ENCODE results near the gene ACRV1.
A peak's percentile ranks its signal among the peaks of the same experiment; 100 is the strongest.

Gene ACRV1

DNA sequence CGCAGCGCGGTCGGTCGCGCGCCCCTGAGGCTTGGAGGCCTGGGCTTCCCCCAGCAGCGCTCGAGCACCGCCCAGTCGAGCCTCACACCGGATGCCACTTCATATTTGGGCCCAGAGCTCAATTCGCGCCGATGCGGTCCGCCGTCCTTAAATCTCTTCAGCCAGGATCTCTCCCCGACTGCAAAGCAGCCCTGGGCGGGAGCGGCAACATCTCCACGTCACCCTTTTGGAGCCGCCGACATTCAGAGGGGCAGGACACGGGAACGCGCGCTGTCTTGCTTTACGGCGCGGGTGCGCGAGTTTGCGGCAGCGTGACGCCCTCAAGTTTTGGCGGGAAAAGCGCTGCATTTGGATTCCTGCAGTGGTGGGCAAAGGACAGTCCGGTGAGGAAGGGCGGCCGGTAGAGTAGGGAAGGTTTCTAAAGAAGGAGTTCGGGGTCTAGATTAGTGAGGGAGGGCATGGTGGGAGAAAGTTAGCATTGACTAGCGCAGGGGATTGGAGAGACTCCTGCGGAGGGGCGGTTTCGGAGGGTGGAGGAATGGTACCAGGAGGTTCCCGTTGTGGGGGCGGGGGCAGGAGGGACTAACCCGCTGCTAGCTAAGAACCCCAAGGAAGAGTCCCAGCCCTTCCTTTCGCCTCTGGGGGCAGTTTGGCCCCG is 54.9 kb downstream of the ACRV1 start (continued):
- TF ChIP-seq ZNF843 (tag by site-specific recombination; IDR thresholded peaks at IDR 0.05) (peak; percentile 72), ZNF621 (tag by site-specific recombination; IDR thresholded peaks at IDR 0.05) (no peak), MZF1 (tag by site-specific recombination; IDR thresholded peaks at IDR 0.05; ENCODE audit: borderline replicate concordance) (no peak), ZNF521 (tag by site-specific recombination; IDR thresholded peaks at IDR 0.05) (no peak), ZNF423 (tag by site-specific recombination; IDR thresholded peaks at IDR 0.05) (no peak), ZNF221 (tag by site-specific recombination; IDR thresholded peaks at IDR 0.05; ENCODE audit: borderline replicate concordance) (no peak), ZNF792 (tag by site-specific recombination; IDR thresholded peaks at IDR 0.05) (no peak), ZNF558 (tag by site-specific recombination; IDR thresholded peaks at IDR 0.05) (peak; percentile 52), ZNF354C (tag by site-specific recombination; IDR thresholded peaks at IDR 0.05; ENCODE audit: borderline replicate concordance, low read depth) (no peak), ZNF16 (tag by site-specific recombination; IDR thresholded peaks at IDR 0.05; ENCODE audit: low read depth) (no peak), ZNF76 (tag by site-specific recombination; IDR thresholded peaks at IDR 0.05; ENCODE audit: borderline replicate concordance, low read depth) (peak; percentile 88), YY1 (tag by site-specific recombination; IDR thresholded peaks at IDR 0.05) (peak; percentile 67), ZEB2 (tag by site-specific recombination; IDR thresholded peaks at IDR 0.05) (peak; percentile 87), SCRT2 (tag by site-specific recombination; IDR thresholded peaks at IDR 0.05) (no peak), ZFHX2 (tag by site-specific recombination; conservative IDR thresholded peaks at IDR 0.05) (peak; percentile 86), ZNF248 (tag by site-specific recombination; IDR thresholded peaks at IDR 0.05) (no peak), ZNF548 (tag by site-specific recombination; IDR thresholded peaks at IDR 0.05) (0 out of 2 replicates have a peak, but pooled peaks have one; percentile 47), ZNF600 (tag by site-specific recombination; IDR thresholded peaks at IDR 0.05) (peak; percentile 78), KLF1 (tag by site-specific recombination; IDR thresholded peaks at IDR 0.05) (peak; percentile 77), SP2 (tag by site-specific recombination; IDR thresholded peaks at IDR 0.05) (peak; percentile 89)
- TF ChIP-seq, protein P1, sequence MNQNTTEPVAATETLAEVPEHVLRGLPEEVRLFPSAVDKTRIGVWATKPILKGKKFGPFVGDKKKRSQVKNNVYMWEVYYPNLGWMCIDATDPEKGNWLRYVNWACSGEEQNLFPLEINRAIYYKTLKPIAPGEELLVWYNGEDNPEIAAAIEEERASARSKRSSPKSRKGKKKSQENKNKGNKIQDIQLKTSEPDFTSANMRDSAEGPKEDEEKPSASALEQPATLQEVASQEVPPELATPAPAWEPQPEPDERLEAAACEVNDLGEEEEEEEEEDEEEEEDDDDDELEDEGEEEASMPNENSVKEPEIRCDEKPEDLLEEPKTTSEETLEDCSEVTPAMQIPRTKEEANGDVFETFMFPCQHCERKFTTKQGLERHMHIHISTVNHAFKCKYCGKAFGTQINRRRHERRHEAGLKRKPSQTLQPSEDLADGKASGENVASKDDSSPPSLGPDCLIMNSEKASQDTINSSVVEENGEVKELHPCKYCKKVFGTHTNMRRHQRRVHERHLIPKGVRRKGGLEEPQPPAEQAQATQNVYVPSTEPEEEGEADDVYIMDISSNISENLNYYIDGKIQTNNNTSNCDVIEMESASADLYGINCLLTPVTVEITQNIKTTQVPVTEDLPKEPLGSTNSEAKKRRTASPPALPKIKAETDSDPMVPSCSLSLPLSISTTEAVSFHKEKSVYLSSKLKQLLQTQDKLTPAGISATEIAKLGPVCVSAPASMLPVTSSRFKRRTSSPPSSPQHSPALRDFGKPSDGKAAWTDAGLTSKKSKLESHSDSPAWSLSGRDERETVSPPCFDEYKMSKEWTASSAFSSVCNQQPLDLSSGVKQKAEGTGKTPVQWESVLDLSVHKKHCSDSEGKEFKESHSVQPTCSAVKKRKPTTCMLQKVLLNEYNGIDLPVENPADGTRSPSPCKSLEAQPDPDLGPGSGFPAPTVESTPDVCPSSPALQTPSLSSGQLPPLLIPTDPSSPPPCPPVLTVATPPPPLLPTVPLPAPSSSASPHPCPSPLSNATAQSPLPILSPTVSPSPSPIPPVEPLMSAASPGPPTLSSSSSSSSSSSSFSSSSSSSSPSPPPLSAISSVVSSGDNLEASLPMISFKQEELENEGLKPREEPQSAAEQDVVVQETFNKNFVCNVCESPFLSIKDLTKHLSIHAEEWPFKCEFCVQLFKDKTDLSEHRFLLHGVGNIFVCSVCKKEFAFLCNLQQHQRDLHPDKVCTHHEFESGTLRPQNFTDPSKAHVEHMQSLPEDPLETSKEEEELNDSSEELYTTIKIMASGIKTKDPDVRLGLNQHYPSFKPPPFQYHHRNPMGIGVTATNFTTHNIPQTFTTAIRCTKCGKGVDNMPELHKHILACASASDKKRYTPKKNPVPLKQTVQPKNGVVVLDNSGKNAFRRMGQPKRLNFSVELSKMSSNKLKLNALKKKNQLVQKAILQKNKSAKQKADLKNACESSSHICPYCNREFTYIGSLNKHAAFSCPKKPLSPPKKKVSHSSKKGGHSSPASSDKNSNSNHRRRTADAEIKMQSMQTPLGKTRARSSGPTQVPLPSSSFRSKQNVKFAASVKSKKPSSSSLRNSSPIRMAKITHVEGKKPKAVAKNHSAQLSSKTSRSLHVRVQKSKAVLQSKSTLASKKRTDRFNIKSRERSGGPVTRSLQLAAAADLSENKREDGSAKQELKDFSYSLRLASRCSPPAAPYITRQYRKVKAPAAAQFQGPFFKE (tag by site-specific recombination; IDR thresholded peaks at IDR 0.05; ENCODE audit: borderline replicate concordance), result no peak
- TF ChIP-seq, protein P2, sequence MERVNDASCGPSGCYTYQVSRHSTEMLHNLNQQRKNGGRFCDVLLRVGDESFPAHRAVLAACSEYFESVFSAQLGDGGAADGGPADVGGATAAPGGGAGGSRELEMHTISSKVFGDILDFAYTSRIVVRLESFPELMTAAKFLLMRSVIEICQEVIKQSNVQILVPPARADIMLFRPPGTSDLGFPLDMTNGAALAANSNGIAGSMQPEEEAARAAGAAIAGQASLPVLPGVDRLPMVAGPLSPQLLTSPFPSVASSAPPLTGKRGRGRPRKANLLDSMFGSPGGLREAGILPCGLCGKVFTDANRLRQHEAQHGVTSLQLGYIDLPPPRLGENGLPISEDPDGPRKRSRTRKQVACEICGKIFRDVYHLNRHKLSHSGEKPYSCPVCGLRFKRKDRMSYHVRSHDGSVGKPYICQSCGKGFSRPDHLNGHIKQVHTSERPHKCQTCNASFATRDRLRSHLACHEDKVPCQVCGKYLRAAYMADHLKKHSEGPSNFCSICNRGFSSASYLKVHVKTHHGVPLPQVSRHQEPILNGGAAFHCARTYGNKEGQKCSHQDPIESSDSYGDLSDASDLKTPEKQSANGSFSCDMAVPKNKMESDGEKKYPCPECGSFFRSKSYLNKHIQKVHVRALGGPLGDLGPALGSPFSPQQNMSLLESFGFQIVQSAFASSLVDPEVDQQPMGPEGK (tag by site-specific recombination; IDR thresholded peaks at IDR 0.05), result peak; percentile 77
- TF ChIP-seq, protein P3, sequence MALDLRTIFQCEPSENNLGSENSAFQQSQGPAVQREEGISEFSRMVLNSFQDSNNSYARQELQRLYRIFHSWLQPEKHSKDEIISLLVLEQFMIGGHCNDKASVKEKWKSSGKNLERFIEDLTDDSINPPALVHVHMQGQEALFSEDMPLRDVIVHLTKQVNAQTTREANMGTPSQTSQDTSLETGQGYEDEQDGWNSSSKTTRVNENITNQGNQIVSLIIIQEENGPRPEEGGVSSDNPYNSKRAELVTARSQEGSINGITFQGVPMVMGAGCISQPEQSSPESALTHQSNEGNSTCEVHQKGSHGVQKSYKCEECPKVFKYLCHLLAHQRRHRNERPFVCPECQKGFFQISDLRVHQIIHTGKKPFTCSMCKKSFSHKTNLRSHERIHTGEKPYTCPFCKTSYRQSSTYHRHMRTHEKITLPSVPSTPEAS (tag by site-specific recombination; IDR thresholded peaks at IDR 0.05), result peak; percentile 17; the same call in 1 of the 2 replicates

All from HEK293 (cell line).